Measurements from ENCODE around the gene TTLL9. TPM values are rescaled to one million over a fixed set of nuclear protein-coding genes. Genes with fewer than 3 reads are reported as not detected.

The TTLL9 gene
- total and polyA plus RNA-seq, 4 experiments from 2014 or later: 0.25 TPM; not detected in 3

DNA sequence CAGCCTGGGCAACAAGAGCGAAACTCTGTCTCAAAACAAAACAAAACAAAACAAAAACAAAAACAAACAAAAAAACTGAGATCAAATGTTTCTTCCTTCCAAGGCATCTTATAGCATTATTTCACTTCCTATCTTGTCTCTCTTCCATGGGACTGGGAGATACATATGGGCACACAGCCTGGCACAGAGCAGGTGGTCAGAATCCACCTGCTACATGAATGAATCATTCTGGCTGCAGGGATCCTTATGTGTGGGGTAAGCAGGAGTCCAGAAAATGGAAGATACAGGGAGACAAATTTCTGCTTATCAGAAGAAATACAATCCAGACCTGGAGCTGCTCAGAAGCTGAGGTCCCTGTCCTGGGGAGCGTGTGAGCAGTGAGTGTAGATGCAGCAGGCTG lies 121.7 kb downstream of the TTLL9 start:
- H3K27me3 Mint-ChIP-seq: peaks cover 23 to 26% of the 10 kb centered on the region in 2 donors
- H3K27me3 ChIP-seq (ENCODE audit: insufficient read depth, low read length): peaks cover 4% of the 10 kb centered on the region
- no peak overlapping the region for H3K27ac ChIP-seq (ENCODE audit: low read depth, low read length)
- H3K36me3 ChIP-seq (ENCODE audit: insufficient read depth, low read length): no peaks in the 10 kb centered on the region
- H3K4me3 Mint-ChIP-seq: no peak overlapping the region
- no peak overlapping the region for H3K4me3 ChIP-seq (ENCODE audit: low read length in 2 of 2)
- peak overlapping the region in 1 of 7 donors; percentile 60 for H3K27ac Mint-ChIP-seq
- CTCF ChIA-PET (ENCODE audit: partially characterized antibody): no interaction called here
- H3K9me3 Mint-ChIP-seq: no peaks in the 10 kb centered on the region
- H3K9me3 ChIP-seq (ENCODE audit: control insufficient read depth in 1 of 2, low read length in 2 of 2): no peaks in the 10 kb centered on the region
- no peak for DNase-seq
- H3K36me3 Mint-ChIP-seq: no peaks in the 10 kb centered on the region
- intact Hi-C loops (cut with micrococcal nuclease): no loop called here
- POLR2A ChIA-PET (ENCODE audit: partially characterized antibody): no interaction called here
- H3K4me1 Mint-ChIP-seq: peaks cover 0 to 6% (median under 1%) of the 10 kb centered on the region in 4 donors
- no peaks in the 10 kb centered on the region for H3K4me1 ChIP-seq (ENCODE audit: insufficient read depth, low read length)

Other genes with a start within 250 kb of the TTLL9 start
- not detected for gene COX4I2, start 232.7 kb upstream of the TTLL9 start, total RNA-seq
- gene COX4I2, start 232.7 kb upstream of the TTLL9 start, polyA plus RNA-seq: not detected
- 10 to 100 TPM; 20.3 to 20.8 TPM for gene BCL2L1, start 147.8 kb upstream of the TTLL9 start, total RNA-seq
- 10 to 100 TPM; 22.8 to 26.1 TPM for gene BCL2L1, start 147.8 kb upstream of the TTLL9 start, polyA plus RNA-seq
- under 1 TPM; 0.30 to 0.44 TPM for gene TPX2, start 131.3 kb upstream of the TTLL9 start, total RNA-seq
- gene TPX2, start 131.3 kb upstream of the TTLL9 start, polyA plus RNA-seq: under 1 TPM; 0.76 to 0.85 TPM
- gene MYLK2, start 51.3 kb upstream of the TTLL9 start, total RNA-seq: not detected
- gene MYLK2, start 51.3 kb upstream of the TTLL9 start, polyA plus RNA-seq: not detected
- not detected for gene FOXS1, start 25.0 kb upstream of the TTLL9 start, total RNA-seq
- not detected for gene FOXS1, start 25.0 kb upstream of the TTLL9 start, polyA plus RNA-seq
- not detected for gene DUSP15, start 107 bp upstream of the TTLL9 start, total RNA-seq
- not detected for gene DUSP15, start 107 bp upstream of the TTLL9 start, polyA plus RNA-seq
- 10 to 100 TPM; 12.6 to 13.8 TPM for gene PDRG1, start 81.4 kb downstream of the TTLL9 start, total RNA-seq
- gene PDRG1, start 81.4 kb downstream of the TTLL9 start, polyA plus RNA-seq: 10 to 100 TPM; 12.7 to 16.8 TPM
- not detected for gene XKR7, start 97.5 kb downstream of the TTLL9 start, total RNA-seq
- not detected for gene XKR7, start 97.5 kb downstream of the TTLL9 start, polyA plus RNA-seq
- not detected for gene CCM2L, start 139.8 kb downstream of the TTLL9 start, total RNA-seq
- gene CCM2L, start 139.8 kb downstream of the TTLL9 start, polyA plus RNA-seq: not detected
- gene HCK, start 181.6 kb downstream of the TTLL9 start, total RNA-seq: 1 to 10 TPM; 1.0 to 1.3 TPM
- gene HCK, start 181.6 kb downstream of the TTLL9 start, polyA plus RNA-seq: under 1 TPM; 0.09 to 0.48 TPM
- 10 to 100 TPM; 36.4 to 40.7 TPM for gene TM9SF4, start 239.1 kb downstream of the TTLL9 start, total RNA-seq
- gene TM9SF4, start 239.1 kb downstream of the TTLL9 start, polyA plus RNA-seq: 10 to 100 TPM; 33.4 to 37.0 TPM